Esophagus muscularis mucosa (tissue), 4 donors: ENCODE results near the gene SLCO2B1. TPM values are rescaled to one million over a fixed set of nuclear protein-coding genes. Genes with fewer than 3 reads are reported as not detected.

Experiments
- DNase-seq: peaks from one replicate; pipeline ENCODE4 v3.0.0-alpha.2; 2017; ENCODE audit errors: extremely low spot score
- H3K27ac ChIP-seq, 4 donors: fragments of 200-600 bp; sonication (generic); replicated peaks in 1 of 4; 1 replicate in 3 of 4; 2 replicates in 1 of 4; pipeline ENCODE4 v1.5.1; 2016 to 2019; ENCODE audit warnings: mild to moderate bottlenecking in 1 of 4
- H3K27me3 ChIP-seq, 4 donors: fragments of 200-600 bp; sonication (generic); one replicate each; pipeline versions ENCODE4 v1.5.1 to v1.6.0; 2016 to 2019
- H3K36me3 ChIP-seq, 4 donors: fragments of 200-600 bp; sonication (generic); one replicate each; pipeline ENCODE4 v1.5.1; 2016 to 2019
- H3K4me1 ChIP-seq, 4 donors: fragments of 200-600 bp; sonication (generic); one replicate each; pipeline ENCODE4 v1.5.1; 2016 to 2019
- H3K4me3 ChIP-seq, 4 donors: fragments of 200-600 bp; sonication (generic); 1 replicate in 2 of 4; 2 replicates in 2 of 4; pipeline ENCODE4 v1.5.1; 2016 to 2019; ENCODE audit warnings: mild to moderate bottlenecking in 4 of 4, moderate library complexity in 1 of 4
- H3K9me3 ChIP-seq, 4 donors: fragments of 200-600 bp; sonication (generic); 1 replicate in 3 of 4; 2 replicates in 1 of 4; pipeline ENCODE4 v1.5.1; 2016 to 2019
- CTCF ChIP-seq, 3 experiments: fragments of 200-600 bp in 2 of 3; fragments of 450-650 bp in 1 of 3; sonication (generic) in 2 of 3; IDR thresholded peaks; one replicate each; pipeline ENCODE4 v1.5.1; 2017 to 2019; ENCODE audit warnings: antibody characterized with exemption in 3 of 3, mild to moderate bottlenecking in 2 of 3, moderate library complexity in 1 of 3
- EP300 ChIP-seq: sonication (generic); formaldehyde crosslinking; IDR thresholded peaks from one replicate; pipeline ENCODE4 v1.6.1; 2017; ENCODE audit warnings: antibody characterized with exemption
- POLR2A ChIP-seq: fragments of 450-650 bp; IDR thresholded peaks from one replicate; pipeline ENCODE4 v1.6.1; 2017; ENCODE audit warnings: antibody characterized with exemption, moderate library complexity, mild to moderate bottlenecking, low read depth
- POLR2AphosphoS5 ChIP-seq, 2 donors: sonication (generic); formaldehyde crosslinking; IDR thresholded peaks; one replicate each; pipeline ENCODE4 v1.6.1; 2017; ENCODE audit warnings: antibody characterized with exemption in 2 of 2
- WGBS: methylation state at CpG from one replicate; pipeline ENCODE4 v1.1.5; 2018; 5-methylcytosine and 5-hydroxymethylcytosine counted together
- intact Hi-C: fragments of 100-400 bp; cut with DNase I; formaldehyde crosslinking; loops from one replicate; pipeline ENCODE4 v1.15.1; 2023
- total RNA-seq, 4 donors: library from RNA; depleted of rRNA; stranded (reverse); fragments of >200 nt; gene quantifications; one replicate each; pipeline versions ENCODE4 v1.1.0 to v1.2.1, GENCODE V29; 2016

The SLCO2B1 gene
- total RNA-seq, 4 donors from 2014 or later, result 30.5 to 61.1 (median 33.0) TPM

GRCh38 chr11:75163921-75164849 is 13.3 kb downstream of the SLCO2B1 start:
- intact Hi-C loops, result no loop called here
- 68% methylated on average over 24 of the region's 25 CpGs for WGBS

GRCh38 chr11:75165721-75166120 is 14.8 kb downstream of the SLCO2B1 start:
- no peak for TF ChIP-seq EP300
- no peak for TF ChIP-seq CTCF (IDR thresholded peaks at IDR 0.05)
- no peak for TF ChIP-seq POLR2AphosphoS5 (IDR thresholded peaks at IDR 0.05)
- no peak for TF ChIP-seq POLR2A
- Histone ChIP-seq H3K4me3 (no peak overlapping the region), H3K4me1 (peaks cover 0 to 12% (median 8%) of the 10 kb centered on the region in 4 donors), H3K27me3 (no peaks in the 10 kb centered on the region), H3K36me3 (peaks cover 0 to 7% (median 0%) of the 10 kb centered on the region in 4 donors), H3K27ac (no peak overlapping the region), H3K9me3 (no peaks in the 10 kb centered on the region)
- intact Hi-C loops, result no loop called here
- 84% methylated on average over 10 of the region's 11 CpGs for WGBS
- DNase-seq, result no peak

More at GRCh38 chr11:75163921-75164849, 13.3 kb downstream of the SLCO2B1 start:
- H3K27ac ChIP-seq, result no peak overlapping the region
- no peak for DNase-seq
- peaks cover 7 to 21% (median 19%) of the 10 kb centered on the region in 4 donors for H3K4me1 ChIP-seq
- no peaks in the 10 kb centered on the region for H3K9me3 ChIP-seq
- H3K27me3 ChIP-seq, result no peaks in the 10 kb centered on the region
- no peak overlapping the region for H3K4me3 ChIP-seq
- TF ChIP-seq POLR2AphosphoS5 (IDR thresholded peaks at IDR 0.05), result no peak
- no peak for TF ChIP-seq EP300
- H3K36me3 ChIP-seq, result peaks cover 0 to 6% (median 0%) of the 10 kb centered on the region in 4 donors

- Histone ChIP-seq H3K36me3 (peaks cover 0 to 7% (median 0%) of the 10 kb centered on the region in 4 donors), H3K27ac (no peak overlapping the region), H3K27me3 (no peaks in the 10 kb centered on the region), H3K4me3 (no peak overlapping the region), H3K4me1 (peaks cover 0 to 10% (median 5%) of the 10 kb centered on the region in 4 donors), H3K9me3 (no peaks in the 10 kb centered on the region)
- intact Hi-C loops, result no loop called here
- TF ChIP-seq EP300, result no peak
- TF ChIP-seq POLR2AphosphoS5 (IDR thresholded peaks at IDR 0.05), result no peak
- TF ChIP-seq POLR2A, result no peak
- TF ChIP-seq CTCF (IDR thresholded peaks at IDR 0.05), result no peak
- no peak for DNase-seq
- 91% methylated on average over 3 of the region's 3 CpGs for WGBS
Observed at GRCh38 chr11:75166791-75167190, 15.9 kb downstream of the SLCO2B1 start.

- H3K4me1 ChIP-seq, result peaks cover 0 to 6% (median 3%) of the 10 kb centered on the region in 4 donors
- no peak overlapping the region for H3K4me3 ChIP-seq
- DNase-seq, result no peak
- peaks cover 0 to 10% (median 0%) of the 10 kb centered on the region in 4 donors for H3K36me3 ChIP-seq
- H3K27me3 ChIP-seq, result no peaks in the 10 kb centered on the region
- 72% methylated on average over 3 of the region's 3 CpGs for WGBS
- TF ChIP-seq EP300 (no peak), POLR2A (no peak), POLR2AphosphoS5 (IDR thresholded peaks at IDR 0.05) (no peak), CTCF (IDR thresholded peaks at IDR 0.05) (no peak)
- no peaks in the 10 kb centered on the region for H3K9me3 ChIP-seq
- no peak overlapping the region for H3K27ac ChIP-seq
- intact Hi-C loops, result no loop called here
Observed at GRCh38 chr11:75167617-75168016, 16.7 kb downstream of the SLCO2B1 start.

- DNase-seq, result no peak
- Histone ChIP-seq H3K36me3 (peaks cover 0 to 10% (median 0%) of the 10 kb centered on the region in 4 donors), H3K9me3 (no peaks in the 10 kb centered on the region), H3K4me1 (peaks cover 0 to 6% (median 0%) of the 10 kb centered on the region in 4 donors), H3K27me3 (no peaks in the 10 kb centered on the region), H3K4me3 (no peak overlapping the region), H3K27ac (no peak overlapping the region)
- intact Hi-C loops, result no loop called here
- TF ChIP-seq POLR2A (no peak), CTCF (IDR thresholded peaks at IDR 0.05) (no peak), EP300 (no peak), POLR2AphosphoS5 (IDR thresholded peaks at IDR 0.05) (no peak)
- 92% methylated on average over 11 of the region's 13 CpGs for WGBS
Observed at GRCh38 chr11:75169101-75169885, 18.4 kb downstream of the SLCO2B1 start.
